ENCODE results near the gene CMPK2.

GRCh38 chr2:6883448-6884122 is 17.9 kb upstream of the CMPK2 start:
- TF ChIP-seq EZH2phosphoT487 (IDR thresholded peaks at IDR 0.05; ENCODE audit: borderline replicate concordance, low read length) (no peak), CTCF (conservative IDR thresholded peaks at IDR 0.05; ENCODE audit: low read depth, low read length) (no peak), EZH2 (IDR thresholded peaks at IDR 0.05; ENCODE audit: low read length, unreplicated experiment) (no peak)
